Stimulated activated CD4-positive, alpha-beta T cell treated with anti-CD3 and anti-CD28 coated beads, Interleukin-1b, Interleukin-23, amount 100 ng/mL, for 48 hours (primary cell): ENCODE data around the gene C18orf63.
"Not testable (repeated sequence)": the region's sequence is repeated elsewhere in the genome, so short reads cannot be mapped to it uniquely, and the experiment has no call there.

Experiments
- DNase-seq: peaks from one replicate; pipeline ENCODE4 v3.0.0-alpha.2; 2020

The C18orf63 gene

GRCh38 chr18:74315464-74316256 lies at the start of gene C18orf63:
Gene C18orf63 (plus strand): TSS chr18:74315839. CDS start chr18:74317866, 2,027 bp downstream.
- no peak for DNase-seq

- no peak for DNase-seq
Measured at GRCh38 chr18:74266161-74266560, 49.5 kb upstream of the C18orf63 start.

GRCh38 chr18:74268175-74268574 lies 47.5 kb upstream of the C18orf63 start:
- no peak for DNase-seq

GRCh38 chr18:74268933-74269620 lies 46.6 kb upstream of the C18orf63 start:
- no peak for DNase-seq

- DNase-seq: no peak
Measured at GRCh38 chr18:74271635-74272034, 44.0 kb upstream of the C18orf63 start.

- DNase-seq: no peak
Measured at GRCh38 chr18:74273394-74273793, 42.2 kb upstream of the C18orf63 start.

GRCh38 chr18:74274700-74275099 lies 40.9 kb upstream of the C18orf63 start:
- no peak for DNase-seq

- no peak for DNase-seq
Measured at GRCh38 chr18:74275736-74276135, 39.9 kb upstream of the C18orf63 start.

GRCh38 chr18:74276609-74277008 lies 39.0 kb upstream of the C18orf63 start:
- no peak for DNase-seq

GRCh38 chr18:74277296-74277695 lies 38.3 kb upstream of the C18orf63 start:
- DNase-seq: no peak

GRCh38 chr18:74278058-74278457 lies 37.6 kb upstream of the C18orf63 start:
- no peak for DNase-seq

- DNase-seq: no peak
Measured at GRCh38 chr18:74278983-74279382, 36.7 kb upstream of the C18orf63 start.

GRCh38 chr18:74281011-74281979 lies 34.3 kb upstream of the C18orf63 start:
- no peak for DNase-seq

- DNase-seq: no peak
Measured at GRCh38 chr18:74281980-74282754, 33.5 kb upstream of the C18orf63 start.

GRCh38 chr18:74282755-74283554 lies 32.7 kb upstream of the C18orf63 start:
- no peak for DNase-seq

- no peak for DNase-seq
Measured at GRCh38 chr18:74283646-74284045, 32.0 kb upstream of the C18orf63 start.

GRCh38 chr18:74284191-74284979 lies 31.3 kb upstream of the C18orf63 start:
- no peak for DNase-seq

GRCh38 chr18:74284980-74285355 lies 30.7 kb upstream of the C18orf63 start:
- no peak for DNase-seq

GRCh38 chr18:74285583-74285982 lies 30.1 kb upstream of the C18orf63 start:
- DNase-seq: not testable (repeated sequence)

- DNase-seq: no peak
Measured at GRCh38 chr18:74286106-74286855, 29.4 kb upstream of the C18orf63 start.
